ENCODE data around the gene CABCOCO1.

The CABCOCO1 gene

GRCh38 chr10:61810263-61810662 is 147.5 kb downstream of the CABCOCO1 start:
- TF ChIP-seq CTCF (IDR thresholded peaks at IDR 0.05; ENCODE audit: extremely low read depth, insufficient read depth, missing control alignments), result no peak
- no peak for DNase-seq (ENCODE audit: low spot score)
- in situ Hi-C loops (cut with MboI; ENCODE audit: low pct_unique_long_range_greater_than_20kb, low sequenced_read_pairs, unreplicated experiment), result no loop called here

GRCh38 chr10:61812052-61812721 is 149.5 kb downstream of the CABCOCO1 start:
- no peak for DNase-seq (ENCODE audit: low spot score)
- in situ Hi-C loops (cut with MboI; ENCODE audit: low pct_unique_long_range_greater_than_20kb, low sequenced_read_pairs, unreplicated experiment), result no loop called here
- no peak for TF ChIP-seq CTCF (IDR thresholded peaks at IDR 0.05; ENCODE audit: extremely low read depth, insufficient read depth, missing control alignments)

- TF ChIP-seq CTCF (IDR thresholded peaks at IDR 0.05; ENCODE audit: extremely low read depth, insufficient read depth, missing control alignments), result no peak
- DNase-seq (ENCODE audit: low spot score), result no peak
- in situ Hi-C loops (cut with MboI; ENCODE audit: low pct_unique_long_range_greater_than_20kb, low sequenced_read_pairs, unreplicated experiment), result no loop called here
These were observed 150.2 kb downstream of the CABCOCO1 start for GRCh38 chr10:61812920-61813319.

GRCh38 chr10:61814160-61814559 is 151.4 kb downstream of the CABCOCO1 start:
- in situ Hi-C loops (cut with MboI; ENCODE audit: low pct_unique_long_range_greater_than_20kb, low sequenced_read_pairs, unreplicated experiment), result no loop called here
- DNase-seq (ENCODE audit: low spot score), result no peak
- TF ChIP-seq CTCF (IDR thresholded peaks at IDR 0.05; ENCODE audit: extremely low read depth, insufficient read depth, missing control alignments), result no peak

GRCh38 chr10:61815496-61815895 is 152.8 kb downstream of the CABCOCO1 start:
- DNase-seq (ENCODE audit: low spot score), result no peak
- TF ChIP-seq CTCF (IDR thresholded peaks at IDR 0.05; ENCODE audit: extremely low read depth, insufficient read depth, missing control alignments), result no peak
- in situ Hi-C loops (cut with MboI; ENCODE audit: low pct_unique_long_range_greater_than_20kb, low sequenced_read_pairs, unreplicated experiment), result no loop called here

Data from GM13977 (cell line).